WTC11 (cell line): Measurements from ENCODE around the gene ZNF212. TPM values are rescaled to one million over a fixed set of nuclear protein-coding genes. Genes with fewer than 3 reads are reported as not detected.

Source experiments
- ELF4 ChIP-seq: sonication (generic); formaldehyde crosslinking; IDR thresholded peaks from 2 replicates; pipeline ENCODE4 v1.8.1; 2022; ENCODE audit warnings: low read depth, mild to moderate bottlenecking, moderate library complexity, missing genetic modification reagents
- EMX1 ChIP-seq: fragments of 250-450 bp; sonication (Bioruptor Pico); IDR thresholded peaks from 2 replicates; pipeline ENCODE4 v1.8.0; 2021; ENCODE audit warnings: mild to moderate bottlenecking
- ESRRA ChIP-seq: sonication (generic); formaldehyde crosslinking; IDR thresholded peaks from 2 replicates; pipeline ENCODE4 v1.8.1; 2022; ENCODE audit warnings: mild to moderate bottlenecking, missing genetic modification reagents, borderline replicate concordance
- ETV6 ChIP-seq: sonication (generic); formaldehyde crosslinking; IDR thresholded peaks from 2 replicates; pipeline ENCODE4 v1.8.1; 2022; ENCODE audit warnings: mild to moderate bottlenecking, missing genetic modification reagents
- FOXJ3 ChIP-seq: sonication (generic); formaldehyde crosslinking; IDR thresholded peaks from 2 replicates; pipeline ENCODE4 v1.9.0; 2021; ENCODE audit warnings: missing genetic modification reagents, mild to moderate bottlenecking, borderline replicate concordance
- JUN ChIP-seq: sonication (generic); formaldehyde crosslinking; IDR thresholded peaks from 2 replicates; pipeline ENCODE4 v1.8.0; 2023; ENCODE audit warnings: mild to moderate bottlenecking, missing genetic modification reagents
- MYBL2 ChIP-seq: sonication (generic); formaldehyde crosslinking; IDR thresholded peaks from 2 replicates; pipeline ENCODE4 v1.8.1; 2023; ENCODE audit warnings: mild to moderate bottlenecking, moderate library complexity, missing genetic modification reagents
- NR2C2 ChIP-seq: sonication (generic); formaldehyde crosslinking; IDR thresholded peaks from 2 replicates; pipeline ENCODE4 v1.8.0; 2022; ENCODE audit warnings: mild to moderate bottlenecking, missing genetic modification reagents
- NR3C1 ChIP-seq: sonication (generic); formaldehyde crosslinking; conservative IDR thresholded peaks from 2 replicates; pipeline ENCODE4 v1.8.1; 2023; ENCODE audit warnings: low read depth, mild to moderate bottlenecking, missing genetic modification reagents
- OVOL2 ChIP-seq: fragments of 250-450 bp; sonication (Bioruptor Pico); IDR thresholded peaks from 2 replicates; pipeline ENCODE4 v1.9.0; 2021; ENCODE audit warnings: mild to moderate bottlenecking, borderline replicate concordance
- RORB ChIP-seq: fragments of 250-450 bp; sonication (Bioruptor Pico); IDR thresholded peaks from 2 replicates; pipeline ENCODE4 v1.9.0; 2021; ENCODE audit warnings: mild to moderate bottlenecking
- TEAD4 ChIP-seq: sonication (generic); formaldehyde crosslinking; IDR thresholded peaks from 2 replicates; pipeline ENCODE4 v1.8.0; 2022; ENCODE audit warnings: mild to moderate bottlenecking, missing genetic modification reagents
- ZNF121 ChIP-seq: sonication (generic); formaldehyde crosslinking; IDR thresholded peaks from 2 replicates; pipeline ENCODE4 v1.8.0; 2023; ENCODE audit warnings: missing genetic modification reagents
- ZNF263 ChIP-seq: sonication (generic); formaldehyde crosslinking; IDR thresholded peaks from 2 replicates; pipeline ENCODE4 v1.8.1; 2022; ENCODE audit warnings: low read depth, mild to moderate bottlenecking, moderate library complexity, missing genetic modification reagents
- ZNF416 ChIP-seq: fragments of 250-450 bp; sonication (Bioruptor Pico); IDR thresholded peaks from 2 replicates; pipeline ENCODE4 v1.9.0; 2021; ENCODE audit warnings: mild to moderate bottlenecking, inconsistent platforms
- total RNA-seq: library from RNA; stranded (reverse); gene quantifications from 3 replicates; pipeline ENCODE4 v1.2.3, GENCODE V29; 2021
- TF ChIP-seq, protein P1 (sequence below): sonication (generic); formaldehyde crosslinking; IDR thresholded peaks from 2 replicates; pipeline ENCODE4 v1.8.1; 2022; ENCODE audit warnings: low read depth, missing genetic modification reagents, borderline replicate concordance
- TF ChIP-seq, protein P2 (sequence below): fragments of 250-450 bp; sonication (Bioruptor Pico); IDR thresholded peaks from 2 replicates; pipeline ENCODE4 v1.9.0; 2021; ENCODE audit warnings: mild to moderate bottlenecking
- TF ChIP-seq, protein P3 (sequence below): sonication (generic); formaldehyde crosslinking; IDR thresholded peaks from 2 replicates; pipeline ENCODE4 v1.8.0; 2022; ENCODE audit warnings: mild to moderate bottlenecking, missing genetic modification reagents
- TF ChIP-seq, protein P4 (sequence below): sonication (generic); formaldehyde crosslinking; conservative IDR thresholded peaks from 2 replicates; pipeline ENCODE4 v1.8.1; 2023; ENCODE audit warnings: mild to moderate bottlenecking, low read depth, missing genetic modification reagents, moderate library complexity
- TF ChIP-seq, protein P5 (sequence below): sonication (generic); formaldehyde crosslinking; IDR thresholded peaks from 2 replicates; pipeline ENCODE4 v1.8.0; 2022; ENCODE audit warnings: mild to moderate bottlenecking, missing genetic modification reagents
- TF ChIP-seq, protein P6 (sequence below): sonication (generic); formaldehyde crosslinking; IDR thresholded peaks from 2 replicates; pipeline ENCODE4 v1.8.0; 2022; ENCODE audit warnings: mild to moderate bottlenecking, missing genetic modification reagents
- TF ChIP-seq, protein P7 (sequence below): sonication (generic); formaldehyde crosslinking; IDR thresholded peaks from 2 replicates; pipeline ENCODE4 v1.8.0; 2022; ENCODE audit warnings: mild to moderate bottlenecking, missing genetic modification reagents
- TF ChIP-seq, protein P8 (sequence below): sonication (generic); formaldehyde crosslinking; IDR thresholded peaks from 2 replicates; pipeline ENCODE4 v1.8.1; 2022; ENCODE audit warnings: mild to moderate bottlenecking, missing genetic modification reagents, moderate library complexity, borderline replicate concordance
- TF ChIP-seq, protein P9 (sequence below): fragments of 250-450 bp; sonication (Bioruptor Pico); IDR thresholded peaks from 2 replicates; pipeline ENCODE4 v1.8.0; 2021; ENCODE audit warnings: mild to moderate bottlenecking
- TF ChIP-seq, protein P10 (sequence below): fragments of 250-450 bp; sonication (Bioruptor Pico); IDR thresholded peaks from 2 replicates; pipeline ENCODE4 v1.9.0; 2021; ENCODE audit warnings: mild to moderate bottlenecking

The ZNF212 gene
- total RNA-seq, 1 experiment from 2014 or later, result 23.0 TPM

DNA sequence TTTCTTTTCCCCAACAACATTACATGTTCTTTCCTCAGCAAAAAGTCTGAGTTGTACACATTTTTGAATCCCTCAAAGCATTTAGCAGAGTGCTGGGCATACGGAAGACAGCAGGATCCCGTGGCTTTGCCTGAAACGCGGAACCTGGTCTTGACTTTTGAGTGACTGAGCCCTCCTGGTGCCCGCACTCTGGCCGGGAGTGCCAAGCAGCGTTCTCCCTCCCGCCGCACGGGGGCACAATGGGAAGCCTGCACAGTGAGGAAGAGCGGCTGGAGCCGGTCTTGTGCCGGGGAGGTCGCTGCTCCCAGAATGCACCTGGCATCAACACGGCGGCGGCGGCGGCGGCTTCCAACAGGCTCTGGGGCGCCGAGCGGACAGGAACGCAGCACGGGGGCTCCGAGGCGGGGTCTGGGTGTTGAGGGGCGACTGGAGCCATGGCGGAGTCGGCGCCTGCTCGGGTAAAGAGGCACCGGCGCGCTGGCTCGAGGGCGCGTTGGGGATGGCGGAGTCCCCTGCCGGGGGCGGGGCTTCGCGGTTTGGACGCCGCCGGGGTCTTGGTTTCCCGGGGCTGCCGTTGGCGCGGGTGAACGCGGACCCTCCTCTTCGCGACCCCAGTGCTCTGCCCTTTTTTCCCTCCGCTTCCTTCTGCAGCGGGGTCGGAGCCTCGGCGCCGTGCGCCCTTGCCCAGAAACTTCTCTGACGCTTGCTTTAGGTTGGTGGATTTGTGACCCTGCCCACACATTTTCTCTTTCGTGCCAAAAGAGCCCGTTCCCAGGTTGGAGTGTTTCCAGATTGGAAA, at the start of gene ZNF212 (continued):
- TF ChIP-seq, protein P1, sequence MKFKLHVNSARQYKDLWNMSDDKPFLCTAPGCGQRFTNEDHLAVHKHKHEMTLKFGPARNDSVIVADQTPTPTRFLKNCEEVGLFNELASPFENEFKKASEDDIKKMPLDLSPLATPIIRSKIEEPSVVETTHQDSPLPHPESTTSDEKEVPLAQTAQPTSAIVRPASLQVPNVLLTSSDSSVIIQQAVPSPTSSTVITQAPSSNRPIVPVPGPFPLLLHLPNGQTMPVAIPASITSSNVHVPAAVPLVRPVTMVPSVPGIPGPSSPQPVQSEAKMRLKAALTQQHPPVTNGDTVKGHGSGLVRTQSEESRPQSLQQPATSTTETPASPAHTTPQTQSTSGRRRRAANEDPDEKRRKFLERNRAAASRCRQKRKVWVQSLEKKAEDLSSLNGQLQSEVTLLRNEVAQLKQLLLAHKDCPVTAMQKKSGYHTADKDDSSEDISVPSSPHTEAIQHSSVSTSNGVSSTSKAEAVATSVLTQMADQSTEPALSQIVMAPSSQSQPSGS (CRISPR knock-in tag), result no peak
- no peak for TF ChIP-seq NR2C2
- TF ChIP-seq, protein P2, sequence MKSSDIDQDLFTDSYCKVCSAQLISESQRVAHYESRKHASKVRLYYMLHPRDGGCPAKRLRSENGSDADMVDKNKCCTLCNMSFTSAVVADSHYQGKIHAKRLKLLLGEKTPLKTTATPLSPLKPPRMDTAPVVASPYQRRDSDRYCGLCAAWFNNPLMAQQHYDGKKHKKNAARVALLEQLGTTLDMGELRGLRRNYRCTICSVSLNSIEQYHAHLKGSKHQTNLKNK (CRISPR knock-in tag), result no peak
- TF ChIP-seq, protein P3, sequence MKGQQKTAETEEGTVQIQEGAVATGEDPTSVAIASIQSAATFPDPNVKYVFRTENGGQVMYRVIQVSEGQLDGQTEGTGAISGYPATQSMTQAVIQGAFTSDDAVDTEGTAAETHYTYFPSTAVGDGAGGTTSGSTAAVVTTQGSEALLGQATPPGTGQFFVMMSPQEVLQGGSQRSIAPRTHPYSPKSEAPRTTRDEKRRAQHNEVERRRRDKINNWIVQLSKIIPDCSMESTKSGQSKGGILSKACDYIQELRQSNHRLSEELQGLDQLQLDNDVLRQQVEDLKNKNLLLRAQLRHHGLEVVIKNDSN (CRISPR knock-in tag), result no peak; the same call in 1 of the 2 replicates
- no peak for TF ChIP-seq OVOL2 (CRISPR knock-in tag)
- no peak for TF ChIP-seq TEAD4 (CRISPR knock-in tag)
- no peak for TF ChIP-seq JUN (CRISPR knock-in tag)
- TF ChIP-seq, protein P4, sequence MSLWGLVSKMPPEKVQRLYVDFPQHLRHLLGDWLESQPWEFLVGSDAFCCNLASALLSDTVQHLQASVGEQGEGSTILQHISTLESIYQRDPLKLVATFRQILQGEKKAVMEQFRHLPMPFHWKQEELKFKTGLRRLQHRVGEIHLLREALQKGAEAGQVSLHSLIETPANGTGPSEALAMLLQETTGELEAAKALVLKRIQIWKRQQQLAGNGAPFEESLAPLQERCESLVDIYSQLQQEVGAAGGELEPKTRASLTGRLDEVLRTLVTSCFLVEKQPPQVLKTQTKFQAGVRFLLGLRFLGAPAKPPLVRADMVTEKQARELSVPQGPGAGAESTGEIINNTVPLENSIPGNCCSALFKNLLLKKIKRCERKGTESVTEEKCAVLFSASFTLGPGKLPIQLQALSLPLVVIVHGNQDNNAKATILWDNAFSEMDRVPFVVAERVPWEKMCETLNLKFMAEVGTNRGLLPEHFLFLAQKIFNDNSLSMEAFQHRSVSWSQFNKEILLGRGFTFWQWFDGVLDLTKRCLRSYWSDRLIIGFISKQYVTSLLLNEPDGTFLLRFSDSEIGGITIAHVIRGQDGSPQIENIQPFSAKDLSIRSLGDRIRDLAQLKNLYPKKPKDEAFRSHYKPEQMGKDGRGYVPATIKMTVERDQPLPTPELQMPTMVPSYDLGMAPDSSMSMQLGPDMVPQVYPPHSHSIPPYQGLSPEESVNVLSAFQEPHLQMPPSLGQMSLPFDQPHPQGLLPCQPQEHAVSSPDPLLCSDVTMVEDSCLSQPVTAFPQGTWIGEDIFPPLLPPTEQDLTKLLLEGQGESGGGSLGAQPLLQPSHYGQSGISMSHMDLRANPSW (CRISPR knock-in tag), result no peak
- TF ChIP-seq, protein P5, sequence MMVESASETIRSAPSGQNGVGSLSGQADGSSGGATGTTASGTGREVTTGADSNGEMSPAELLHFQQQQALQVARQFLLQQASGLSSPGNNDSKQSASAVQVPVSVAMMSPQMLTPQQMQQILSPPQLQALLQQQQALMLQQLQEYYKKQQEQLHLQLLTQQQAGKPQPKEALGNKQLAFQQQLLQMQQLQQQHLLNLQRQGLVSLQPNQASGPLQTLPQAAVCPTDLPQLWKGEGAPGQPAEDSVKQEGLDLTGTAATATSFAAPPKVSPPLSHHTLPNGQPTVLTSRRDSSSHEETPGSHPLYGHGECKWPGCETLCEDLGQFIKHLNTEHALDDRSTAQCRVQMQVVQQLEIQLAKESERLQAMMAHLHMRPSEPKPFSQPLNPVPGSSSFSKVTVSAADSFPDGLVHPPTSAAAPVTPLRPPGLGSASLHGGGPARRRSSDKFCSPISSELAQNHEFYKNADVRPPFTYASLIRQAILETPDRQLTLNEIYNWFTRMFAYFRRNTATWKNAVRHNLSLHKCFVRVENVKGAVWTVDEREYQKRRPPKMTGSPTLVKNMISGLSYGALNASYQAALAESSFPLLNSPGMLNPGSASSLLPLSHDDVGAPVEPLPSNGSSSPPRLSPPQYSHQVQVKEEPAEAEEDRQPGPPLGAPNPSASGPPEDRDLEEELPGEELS, result no peak
- TF ChIP-seq, protein P6, sequence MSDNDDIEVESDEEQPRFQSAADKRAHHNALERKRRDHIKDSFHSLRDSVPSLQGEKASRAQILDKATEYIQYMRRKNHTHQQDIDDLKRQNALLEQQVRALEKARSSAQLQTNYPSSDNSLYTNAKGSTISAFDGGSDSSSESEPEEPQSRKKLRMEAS (CRISPR knock-in tag), result 0 out of 2 replicates have a peak, but pooled peaks have one; percentile 51
- TF ChIP-seq, protein P7, sequence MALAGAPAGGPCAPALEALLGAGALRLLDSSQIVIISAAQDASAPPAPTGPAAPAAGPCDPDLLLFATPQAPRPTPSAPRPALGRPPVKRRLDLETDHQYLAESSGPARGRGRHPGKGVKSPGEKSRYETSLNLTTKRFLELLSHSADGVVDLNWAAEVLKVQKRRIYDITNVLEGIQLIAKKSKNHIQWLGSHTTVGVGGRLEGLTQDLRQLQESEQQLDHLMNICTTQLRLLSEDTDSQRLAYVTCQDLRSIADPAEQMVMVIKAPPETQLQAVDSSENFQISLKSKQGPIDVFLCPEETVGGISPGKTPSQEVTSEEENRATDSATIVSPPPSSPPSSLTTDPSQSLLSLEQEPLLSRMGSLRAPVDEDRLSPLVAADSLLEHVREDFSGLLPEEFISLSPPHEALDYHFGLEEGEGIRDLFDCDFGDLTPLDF, result no peak
- no peak for TF ChIP-seq FOXJ3 (CRISPR knock-in tag)
- no peak for TF ChIP-seq EMX1 (CRISPR knock-in tag)
- TF ChIP-seq ELF4 (CRISPR knock-in tag), result no peak
- TF ChIP-seq NR3C1 (CRISPR knock-in tag), result no peak
- TF ChIP-seq MYBL2 (CRISPR knock-in tag), result peak; percentile 91
- TF ChIP-seq ZNF263 (CRISPR knock-in tag), result no peak
- TF ChIP-seq ZNF416 (CRISPR knock-in tag), result no peak
- TF ChIP-seq ETV6, result peak; percentile 75; the same call in 1 of the 2 replicates
- TF ChIP-seq ZNF121 (CRISPR knock-in tag), result no peak
- TF ChIP-seq, protein P8, sequence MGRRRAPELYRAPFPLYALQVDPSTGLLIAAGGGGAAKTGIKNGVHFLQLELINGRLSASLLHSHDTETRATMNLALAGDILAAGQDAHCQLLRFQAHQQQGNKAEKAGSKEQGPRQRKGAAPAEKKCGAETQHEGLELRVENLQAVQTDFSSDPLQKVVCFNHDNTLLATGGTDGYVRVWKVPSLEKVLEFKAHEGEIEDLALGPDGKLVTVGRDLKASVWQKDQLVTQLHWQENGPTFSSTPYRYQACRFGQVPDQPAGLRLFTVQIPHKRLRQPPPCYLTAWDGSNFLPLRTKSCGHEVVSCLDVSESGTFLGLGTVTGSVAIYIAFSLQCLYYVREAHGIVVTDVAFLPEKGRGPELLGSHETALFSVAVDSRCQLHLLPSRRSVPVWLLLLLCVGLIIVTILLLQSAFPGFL (CRISPR knock-in tag), result no peak
- no peak for TF ChIP-seq RORB (CRISPR knock-in tag)
- TF ChIP-seq, protein P9, sequence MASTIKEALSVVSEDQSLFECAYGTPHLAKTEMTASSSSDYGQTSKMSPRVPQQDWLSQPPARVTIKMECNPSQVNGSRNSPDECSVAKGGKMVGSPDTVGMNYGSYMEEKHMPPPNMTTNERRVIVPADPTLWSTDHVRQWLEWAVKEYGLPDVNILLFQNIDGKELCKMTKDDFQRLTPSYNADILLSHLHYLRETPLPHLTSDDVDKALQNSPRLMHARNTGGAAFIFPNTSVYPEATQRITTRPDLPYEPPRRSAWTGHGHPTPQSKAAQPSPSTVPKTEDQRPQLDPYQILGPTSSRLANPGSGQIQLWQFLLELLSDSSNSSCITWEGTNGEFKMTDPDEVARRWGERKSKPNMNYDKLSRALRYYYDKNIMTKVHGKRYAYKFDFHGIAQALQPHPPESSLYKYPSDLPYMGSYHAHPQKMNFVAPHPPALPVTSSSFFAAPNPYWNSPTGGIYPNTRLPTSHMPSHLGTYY (CRISPR knock-in tag), result no peak
- TF ChIP-seq ESRRA (CRISPR knock-in tag), result peak; percentile 87
- TF ChIP-seq, protein P10, sequence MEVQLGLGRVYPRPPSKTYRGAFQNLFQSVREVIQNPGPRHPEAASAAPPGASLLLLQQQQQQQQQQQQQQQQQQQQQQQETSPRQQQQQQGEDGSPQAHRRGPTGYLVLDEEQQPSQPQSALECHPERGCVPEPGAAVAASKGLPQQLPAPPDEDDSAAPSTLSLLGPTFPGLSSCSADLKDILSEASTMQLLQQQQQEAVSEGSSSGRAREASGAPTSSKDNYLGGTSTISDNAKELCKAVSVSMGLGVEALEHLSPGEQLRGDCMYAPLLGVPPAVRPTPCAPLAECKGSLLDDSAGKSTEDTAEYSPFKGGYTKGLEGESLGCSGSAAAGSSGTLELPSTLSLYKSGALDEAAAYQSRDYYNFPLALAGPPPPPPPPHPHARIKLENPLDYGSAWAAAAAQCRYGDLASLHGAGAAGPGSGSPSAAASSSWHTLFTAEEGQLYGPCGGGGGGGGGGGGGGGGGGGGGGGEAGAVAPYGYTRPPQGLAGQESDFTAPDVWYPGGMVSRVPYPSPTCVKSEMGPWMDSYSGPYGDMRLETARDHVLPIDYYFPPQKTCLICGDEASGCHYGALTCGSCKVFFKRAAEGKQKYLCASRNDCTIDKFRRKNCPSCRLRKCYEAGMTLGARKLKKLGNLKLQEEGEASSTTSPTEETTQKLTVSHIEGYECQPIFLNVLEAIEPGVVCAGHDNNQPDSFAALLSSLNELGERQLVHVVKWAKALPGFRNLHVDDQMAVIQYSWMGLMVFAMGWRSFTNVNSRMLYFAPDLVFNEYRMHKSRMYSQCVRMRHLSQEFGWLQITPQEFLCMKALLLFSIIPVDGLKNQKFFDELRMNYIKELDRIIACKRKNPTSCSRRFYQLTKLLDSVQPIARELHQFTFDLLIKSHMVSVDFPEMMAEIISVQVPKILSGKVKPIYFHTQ, result no peak
